HG03025 (cell line): ENCODE data around the gene C18orf54.
A peak's percentile ranks its signal among the peaks of the same experiment; 100 is the strongest.
"Not testable (repeated sequence)": the region's sequence is repeated elsewhere in the genome, so short reads cannot be mapped to it uniquely, and the experiment has no call there.

Experiments used
- ATAC-seq: cut with Tn5 transposase; IDR thresholded peaks from one replicate; pipeline ENCODE4 v1.9.1; 2021; ENCODE audit warnings: mild to moderate bottlenecking, moderate library complexity; ENCODE audit not compliant: unreplicated experiment, low FRiP score

The C18orf54 gene

GRCh38 chr18:54386800-54387495, 29.2 kb downstream of the C18orf54 start:
- not testable (repeated sequence) for ATAC-seq

- no peak for ATAC-seq
These were observed 29.9 kb downstream of the C18orf54 start for GRCh38 chr18:54387631-54388030.

GRCh38 chr18:54388203-54389142, 30.8 kb downstream of the C18orf54 start:
- peak; percentile 86 for ATAC-seq

GRCh38 chr18:54389143-54389505, 31.4 kb downstream of the C18orf54 start:
- no peak for ATAC-seq

- ATAC-seq: no peak
These were observed 33.1 kb downstream of the C18orf54 start for GRCh38 chr18:54390838-54391237.

- ATAC-seq: peak; percentile 60
These were observed 34.9 kb downstream of the C18orf54 start for GRCh38 chr18:54392543-54393023.

- ATAC-seq: no peak
These were observed 36.1 kb downstream of the C18orf54 start for GRCh38 chr18:54393648-54394294.

- ATAC-seq: no peak
These were observed 39.1 kb downstream of the C18orf54 start for GRCh38 chr18:54396760-54397159.

GRCh38 chr18:54405290-54405689, 47.6 kb downstream of the C18orf54 start:
- no peak for ATAC-seq

GRCh38 chr18:54411781-54412180, 54.1 kb downstream of the C18orf54 start:
- ATAC-seq: no peak

- no peak for ATAC-seq
These were observed 57.4 kb downstream of the C18orf54 start for GRCh38 chr18:54415086-54415485.

- no peak for ATAC-seq
These were observed 58.7 kb downstream of the C18orf54 start for GRCh38 chr18:54416436-54416835.

GRCh38 chr18:54423831-54424230, 66.1 kb downstream of the C18orf54 start:
- ATAC-seq: no peak

GRCh38 chr18:54426085-54426665, 68.5 kb downstream of the C18orf54 start:
- ATAC-seq: no peak
